Measurements from ENCODE around the gene PLCB4.

PLCB4 gene

GRCh38 chr20:9457136-9457535, 388.2 kb downstream of the PLCB4 start:
- no peak for TF ChIP-seq CTCF (IDR thresholded peaks at IDR 0.05; ENCODE audit: low read depth, low read length)
- H3K4me3 ChIP-seq (ENCODE audit: low read depth, low read length), result no peak overlapping the region

GRCh38 chr20:9458138-9458796, 389.4 kb downstream of the PLCB4 start:
- TF ChIP-seq CTCF (IDR thresholded peaks at IDR 0.05; ENCODE audit: low read depth, low read length), result 0 out of 2 replicates have a peak, but pooled peaks have one; percentile 5
- H3K4me3 ChIP-seq (ENCODE audit: low read depth, low read length), result no peak overlapping the region

GRCh38 chr20:9460518-9460917, 391.6 kb downstream of the PLCB4 start:
- TF ChIP-seq CTCF (IDR thresholded peaks at IDR 0.05; ENCODE audit: low read depth, low read length), result no peak
- no peak overlapping the region for H3K4me3 ChIP-seq (ENCODE audit: low read depth, low read length)

GRCh38 chr20:9467995-9468394, 399.1 kb downstream of the PLCB4 start:
- H3K4me3 ChIP-seq (ENCODE audit: low read depth, low read length), result no peak overlapping the region
- TF ChIP-seq CTCF (IDR thresholded peaks at IDR 0.05; ENCODE audit: low read depth, low read length), result peak; percentile 51; the same call in 1 of the 2 replicates

GRCh38 chr20:9474835-9475415, 406.0 kb downstream of the PLCB4 start:
- no peak for TF ChIP-seq CTCF (IDR thresholded peaks at IDR 0.05; ENCODE audit: low read depth, low read length)
- H3K4me3 ChIP-seq (ENCODE audit: low read depth, low read length), result no peak overlapping the region

- TF ChIP-seq CTCF (IDR thresholded peaks at IDR 0.05; ENCODE audit: low read depth, low read length), result no peak
- no peak overlapping the region for H3K4me3 ChIP-seq (ENCODE audit: low read depth, low read length)
Observed at GRCh38 chr20:9475456-9475855, 406.6 kb downstream of the PLCB4 start.

- no peak overlapping the region for H3K4me3 ChIP-seq (ENCODE audit: low read depth, low read length)
- TF ChIP-seq CTCF (IDR thresholded peaks at IDR 0.05; ENCODE audit: low read depth, low read length), result no peak
Observed at GRCh38 chr20:9476174-9476573, 407.3 kb downstream of the PLCB4 start.
